ENCODE measurements around the gene SAMD5.

SAMD5 gene

DNA sequence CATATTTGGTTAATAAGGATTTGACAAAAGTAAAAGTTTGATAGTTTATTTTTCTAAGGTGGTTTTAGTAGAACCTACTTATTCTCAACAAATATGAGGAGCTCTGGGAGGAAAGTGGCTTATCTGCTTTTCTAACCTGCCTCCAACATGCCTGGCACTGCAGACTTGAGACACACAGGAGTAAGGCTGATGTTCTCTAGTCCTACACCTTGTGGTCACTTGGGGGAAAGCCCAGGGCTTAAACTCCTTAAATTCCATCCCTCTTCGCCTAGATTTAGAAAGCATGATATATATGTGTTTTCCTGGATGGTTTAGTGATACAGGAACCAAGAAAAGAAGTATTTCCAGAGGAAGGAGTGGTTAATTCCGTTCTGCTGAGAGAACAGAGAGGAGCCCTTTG is 39.9 kb upstream of the SAMD5 start:
- TF ChIP-seq CREB5 (CRISPR knock-in tag; IDR thresholded peaks at IDR 0.05; ENCODE audit: low read depth) (no peak), CSDC2 (CRISPR knock-in tag; IDR thresholded peaks at IDR 0.05) (no peak), ZFP3 (CRISPR knock-in tag; IDR thresholded peaks at IDR 0.05) (no peak), RARB (CRISPR knock-in tag; IDR thresholded peaks at IDR 0.05) (no peak), ARNTL (CRISPR knock-in tag; IDR thresholded peaks at IDR 0.05; ENCODE audit: borderline replicate concordance, low read depth) (no peak), ESRRG (CRISPR knock-in tag; IDR thresholded peaks at IDR 0.05) (no peak), ZNF565 (CRISPR knock-in tag; conservative IDR thresholded peaks at IDR 0.05; ENCODE audit: low read depth) (no peak), PPARA (CRISPR knock-in tag; IDR thresholded peaks at IDR 0.05; ENCODE audit: borderline replicate concordance) (no peak), TCF4 (CRISPR knock-in tag; IDR thresholded peaks at IDR 0.05; ENCODE audit: borderline replicate concordance) (no peak), SNAI2 (CRISPR knock-in tag; IDR thresholded peaks at IDR 0.05) (no peak), ZC3H10 (CRISPR knock-in tag; IDR thresholded peaks at IDR 0.05) (no peak), GLIS3 (CRISPR knock-in tag; IDR thresholded peaks at IDR 0.05) (no peak), BACH2 (CRISPR knock-in tag; IDR thresholded peaks at IDR 0.05; ENCODE audit: borderline replicate concordance) (no peak), ZNF8 (CRISPR knock-in tag; IDR thresholded peaks at IDR 0.05) (no peak)
- TF ChIP-seq, protein P1, sequence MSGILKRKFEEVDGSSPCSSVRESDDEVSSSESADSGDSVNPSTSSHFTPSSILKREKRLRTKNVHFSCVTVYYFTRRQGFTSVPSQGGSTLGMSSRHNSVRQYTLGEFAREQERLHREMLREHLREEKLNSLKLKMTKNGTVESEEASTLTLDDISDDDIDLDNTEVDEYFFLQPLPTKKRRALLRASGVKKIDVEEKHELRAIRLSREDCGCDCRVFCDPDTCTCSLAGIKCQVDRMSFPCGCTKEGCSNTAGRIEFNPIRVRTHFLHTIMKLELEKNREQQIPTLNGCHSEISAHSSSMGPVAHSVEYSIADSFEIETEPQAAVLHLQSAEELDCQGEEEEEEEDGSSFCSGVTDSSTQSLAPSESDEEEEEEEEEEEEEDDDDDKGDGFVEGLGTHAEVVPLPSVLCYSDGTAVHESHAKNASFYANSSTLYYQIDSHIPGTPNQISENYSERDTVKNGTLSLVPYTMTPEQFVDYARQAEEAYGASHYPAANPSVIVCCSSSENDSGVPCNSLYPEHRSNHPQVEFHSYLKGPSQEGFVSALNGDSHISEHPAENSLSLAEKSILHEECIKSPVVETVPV (CRISPR knock-in tag; IDR thresholded peaks at IDR 0.05): no peak
- TF ChIP-seq, protein P2, sequence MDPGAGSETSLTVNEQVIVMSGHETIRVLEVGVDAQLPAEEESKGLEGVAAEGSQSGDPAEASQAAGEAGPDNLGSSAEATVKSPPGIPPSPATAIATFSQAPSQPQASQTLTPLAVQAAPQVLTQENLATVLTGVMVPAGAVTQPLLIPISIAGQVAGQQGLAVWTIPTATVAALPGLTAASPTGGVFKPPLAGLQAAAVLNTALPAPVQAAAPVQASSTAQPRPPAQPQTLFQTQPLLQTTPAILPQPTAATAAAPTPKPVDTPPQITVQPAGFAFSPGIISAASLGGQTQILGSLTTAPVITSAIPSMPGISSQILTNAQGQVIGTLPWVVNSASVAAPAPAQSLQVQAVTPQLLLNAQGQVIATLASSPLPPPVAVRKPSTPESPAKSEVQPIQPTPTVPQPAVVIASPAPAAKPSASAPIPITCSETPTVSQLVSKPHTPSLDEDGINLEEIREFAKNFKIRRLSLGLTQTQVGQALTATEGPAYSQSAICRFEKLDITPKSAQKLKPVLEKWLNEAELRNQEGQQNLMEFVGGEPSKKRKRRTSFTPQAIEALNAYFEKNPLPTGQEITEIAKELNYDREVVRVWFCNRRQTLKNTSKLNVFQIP (CRISPR knock-in tag; IDR thresholded peaks at IDR 0.05; ENCODE audit: borderline replicate concordance, low read depth): no peak
- no peak for ATAC-seq

- no peak for ATAC-seq
- TF ChIP-seq PATZ1 (CRISPR knock-in tag; IDR thresholded peaks at IDR 0.05; ENCODE audit: borderline replicate concordance) (no peak), ESRRG (CRISPR knock-in tag; IDR thresholded peaks at IDR 0.05) (no peak), ISL1 (CRISPR knock-in tag; IDR thresholded peaks at IDR 0.05) (no peak), ZNF8 (CRISPR knock-in tag; IDR thresholded peaks at IDR 0.05) (no peak), PPARA (CRISPR knock-in tag; IDR thresholded peaks at IDR 0.05; ENCODE audit: borderline replicate concordance) (no peak), OSR1 (CRISPR knock-in tag; IDR thresholded peaks at IDR 0.05) (no peak), RARB (CRISPR knock-in tag; IDR thresholded peaks at IDR 0.05) (no peak), ZC3H10 (CRISPR knock-in tag; IDR thresholded peaks at IDR 0.05) (no peak), CREB5 (CRISPR knock-in tag; IDR thresholded peaks at IDR 0.05; ENCODE audit: low read depth) (no peak), ZNF565 (CRISPR knock-in tag; conservative IDR thresholded peaks at IDR 0.05; ENCODE audit: low read depth) (no peak)
- TF ChIP-seq, protein P2 (CRISPR knock-in tag; IDR thresholded peaks at IDR 0.05; ENCODE audit: borderline replicate concordance, low read depth): no peak
- TF ChIP-seq, protein P1 (CRISPR knock-in tag; IDR thresholded peaks at IDR 0.05): no peak
These were observed 28.6 kb upstream of the SAMD5 start for GRCh38 chr6:147479857-147480256.

All from SK-N-SH treated with all-trans-retinoic acid at 6 μM for 48 hours (cell line).